K562 (cell line): ENCODE data around the gene STING1. TPM values are rescaled to one million over a fixed set of nuclear protein-coding genes. Genes with fewer than 3 reads are reported as not detected.
"Not testable (repeated sequence)": the region's sequence is repeated elsewhere in the genome, so short reads cannot be mapped to it uniquely, and the experiment has no call there.

ENCODE experiments used
- ATAC-seq: fragments of 200-7000 bp; cut with Tn5 transposase; 3 replicates; pipeline ENCODE4 v1.9.1; 2020; ENCODE audit warnings: moderate library complexity
- BruUV-seq: library from RNA; stranded (reverse); fragments of 400-500 nt; replicated peaks from 2 replicates; lab custom pipeline; 2021; lab: Mats Ljungman, UMichigan
- CTCF ChIA-PET: fragments of 300-600 bp; formaldehyde crosslinking; extraction: SDS; loops from one replicate; lab custom pipeline; 2021; ENCODE audit warnings: low intra/inter-chr PET ratio; lab: Yijun Ruan, JAX
- POLR2A ChIA-PET: fragments of 300-600, 350-650 bp; sonication (Branson Sonifier 250); formaldehyde crosslinking; extraction: SDS; loops from one replicate; lab custom pipeline; 2021; ENCODE audit warnings: antibody characterized with exemption, inconsistent platforms; lab: Yijun Ruan, JAX
- DNase-seq, 4 experiments: peaks; one replicate each; pipeline versions ENCODE4 v3.0.0 to v3.0.0-alpha.2; 2011 to 2018; ENCODE audit warnings: low spot score in 3 of 4, mixed read lengths in 3 of 4; ENCODE audit errors: extremely low read depth in 1 of 4
- FAIRE-seq: peaks from 2 replicates; lab custom pipeline; 2011; peaks lifted over from hg19 to GRCh38; lab: Jason Lieb, UNC
- H2AFZ ChIP-seq: 2 replicates; pipeline ENCODE4 v1.6.0; 2011; ENCODE audit warnings: low read depth, low read length, control low read depth, inconsistent platforms
- H3K27ac ChIP-seq: fragments of 200-600 bp; 3 replicates; pipeline ENCODE4 v1.8.0; 2011; ENCODE audit warnings: low read depth, mild to moderate bottlenecking, control low read depth, inconsistent platforms, low read length, moderate library complexity, mixed read lengths; ENCODE audit errors: extremely low read depth
- H3K27me3 ChIP-seq, 2 experiments: fragments of 300-600 bp in 1 of 2; 2 replicates in 1 of 2; 3 replicates in 1 of 2; pipeline versions ENCODE4 v1.6.0 to v1.8.0; 2011; ENCODE audit warnings: inconsistent platforms in 2 of 2, low read length in 2 of 2, mild to moderate bottlenecking in 1 of 2, mixed read lengths in 1 of 2, moderate library complexity in 1 of 2; ENCODE audit not compliant: control insufficient read depth in 2 of 2, insufficient read depth in 2 of 2
- H3K36me3 ChIP-seq: fragments of 300-600 bp; 3 replicates; pipeline ENCODE4 v1.8.0; 2011; ENCODE audit warnings: mild to moderate bottlenecking, low read length, inconsistent platforms; ENCODE audit not compliant: control insufficient read depth, insufficient read depth
- H3K4me1 ChIP-seq, 2 experiments: fragments of 200-600 bp in 1 of 2; replicated peaks in 1 of 2; 2 replicates in 1 of 2; 3 replicates in 1 of 2; pipeline versions ENCODE4 v1.5.1 to v1.8.0; 2011; ENCODE audit warnings: inconsistent platforms in 2 of 2, low read length in 2 of 2, mild to moderate bottlenecking in 1 of 2, mixed read lengths in 1 of 2, moderate library complexity in 1 of 2; ENCODE audit not compliant: control insufficient read depth in 2 of 2, insufficient read depth in 2 of 2
- H3K4me2 ChIP-seq: 2 replicates; pipeline ENCODE4 v1.6.1; 2011; ENCODE audit warnings: low read length, control low read depth, inconsistent platforms, mixed read lengths; ENCODE audit not compliant: insufficient read depth
- H3K4me3 ChIP-seq: fragments of 200-600 bp; sonication (generic), shearing (Covaris generic); 2 replicates; pipeline ENCODE4 v1.5.1; 2016; ENCODE audit warnings: control low read depth, inconsistent platforms
- H3K79me2 ChIP-seq: fragments of 200-600 bp; 3 replicates; pipeline ENCODE4 v1.8.0; 2011; ENCODE audit warnings: low read length, inconsistent platforms; ENCODE audit not compliant: control insufficient read depth, insufficient read depth
- H3K9ac ChIP-seq, 2 experiments: 2 replicates each; pipeline versions ENCODE4 v1.6.0 to v1.6.1; 2011; ENCODE audit warnings: low read depth in 2 of 2, low read length in 2 of 2, control low read depth in 1 of 2, inconsistent platforms in 1 of 2, mild to moderate bottlenecking in 1 of 2, mixed read lengths in 1 of 2; ENCODE audit not compliant: insufficient read depth in 1 of 2
- H3K9me1 ChIP-seq: one replicate; pipeline ENCODE4 v1.6.0; 2011; ENCODE audit warnings: inconsistent platforms, mild to moderate bottlenecking, low read length, moderate library complexity; ENCODE audit not compliant: control insufficient read depth, insufficient read depth
- H3K9me3 ChIP-seq: replicated peaks from 2 replicates; pipeline ENCODE4 v1.5.1; 2011; ENCODE audit warnings: low read depth, low read length, inconsistent platforms; ENCODE audit not compliant: control insufficient read depth, insufficient read depth
- H4K20me1 ChIP-seq: replicated peaks from 2 replicates; pipeline ENCODE4 v1.6.1; 2011; ENCODE audit warnings: low read length, inconsistent platforms, mixed read lengths; ENCODE audit not compliant: control insufficient read depth, insufficient read depth
- ARID1B ChIP-seq: fragments of 450-650 bp; IDR thresholded peaks from 2 replicates; pipeline ENCODE4 v1.6.1; 2016; ENCODE audit warnings: antibody characterized with exemption, mild to moderate bottlenecking, inconsistent platforms
- BRD9 ChIP-seq: fragments of 450-650 bp; IDR thresholded peaks from 2 replicates; pipeline ENCODE4 v1.6.1; 2018; ENCODE audit warnings: low read depth; ENCODE audit not compliant: partially characterized antibody
- CXXC5 ChIP-seq: fragments of 250-450 bp; sonication (Bioruptor Pico); IDR thresholded peaks from 2 replicates; pipeline ENCODE4 v1.8.0; 2022; ENCODE audit warnings: inconsistent platforms, mild to moderate bottlenecking, moderate library complexity
- ELF1 ChIP-seq: fragments of 200-800 bp; sonication (Bioruptor generic); IDR thresholded peaks from 2 replicates; pipeline ENCODE4 v1.6.1; 2016; ENCODE audit warnings: missing genetic modification characterization, missing compliant biosample characterization
- FOXK2 ChIP-seq, 2 experiments: fragments of 450-650 bp; IDR thresholded peaks in 1 of 2; conservative IDR thresholded peaks in 1 of 2; 2 replicates each; pipeline ENCODE4 v1.6.1; 2016; ENCODE audit warnings: low read depth in 2 of 2, mild to moderate bottlenecking in 1 of 2
- FOXP1 ChIP-seq: sonication (generic); formaldehyde crosslinking; IDR thresholded peaks from 2 replicates; pipeline ENCODE4 v1.8.0; 2022; ENCODE audit warnings: mild to moderate bottlenecking, missing genetic modification reagents
- GATA2 ChIP-seq: sonication (generic); formaldehyde crosslinking; IDR thresholded peaks from 2 replicates; pipeline ENCODE4 v1.4.0; 2020; ENCODE audit warnings: mild to moderate bottlenecking, missing genetic modification reagents
- HDGF ChIP-seq: fragments of 450-650 bp; IDR thresholded peaks from 2 replicates; pipeline ENCODE4 v1.6.1; 2016
- L3MBTL2 ChIP-seq: fragments of 450-650 bp; IDR thresholded peaks from 2 replicates; pipeline ENCODE4 v1.6.1; 2016; ENCODE audit warnings: mild to moderate bottlenecking, moderate library complexity
- LEF1 ChIP-seq: fragments of 450-650 bp; IDR thresholded peaks from 2 replicates; pipeline ENCODE4 v1.6.1; 2016; ENCODE audit warnings: mild to moderate bottlenecking
- MEIS2 ChIP-seq: fragments of 450-650 bp; IDR thresholded peaks from 2 replicates; pipeline ENCODE4 v1.6.1; 2014; ENCODE audit warnings: mild to moderate bottlenecking; ENCODE audit not compliant: partially characterized antibody
- NBN ChIP-seq: fragments of 450-650 bp; IDR thresholded peaks from 2 replicates; pipeline ENCODE4 v1.6.1; 2016; ENCODE audit warnings: low read depth, mild to moderate bottlenecking
- RNF2 ChIP-seq: sonication (generic); IDR thresholded peaks from 2 replicates; pipeline ENCODE4 v1.6.1; 2016
- SMAD4 ChIP-seq: fragments of 250-450 bp; sonication (Bioruptor Pico); conservative IDR thresholded peaks from 2 replicates; pipeline ENCODE4 v1.8.0; 2021; ENCODE audit warnings: inconsistent platforms, mild to moderate bottlenecking, moderate library complexity
- SOX6 ChIP-seq: fragments of 450-650 bp; IDR thresholded peaks from 2 replicates; pipeline ENCODE4 v1.6.1; 2014; ENCODE audit warnings: mild to moderate bottlenecking
- SPI1 ChIP-seq: IDR thresholded peaks from 2 replicates; pipeline ENCODE4 v1.6.1; 2011; ENCODE audit warnings: low read depth, low read length, control low read depth, borderline replicate concordance
- VEZF1 ChIP-seq: fragments of 200-800 bp; sonication (Bioruptor generic); IDR thresholded peaks from 2 replicates; pipeline ENCODE4 v1.6.1; 2017; ENCODE audit warnings: missing genetic modification characterization, missing compliant biosample characterization
- ZNF239 ChIP-seq: fragments of 250-450 bp; sonication (Bioruptor Pico); IDR thresholded peaks from 2 replicates; pipeline ENCODE4 v1.4.0; 2020; ENCODE audit warnings: mild to moderate bottlenecking
- ZNF311 ChIP-seq: fragments of 250-450 bp; sonication (Bioruptor Pico); IDR thresholded peaks from 2 replicates; pipeline ENCODE4 v1.4.0; 2020; ENCODE audit warnings: mild to moderate bottlenecking, moderate library complexity
- ZNF449 ChIP-seq: fragments of 250-450 bp; sonication (Bioruptor Pico); IDR thresholded peaks from 2 replicates; pipeline ENCODE4 v1.8.0; 2022; ENCODE audit warnings: moderate library complexity, mild to moderate bottlenecking, inconsistent platforms
- ZNF766 ChIP-seq: fragments of 200-800 bp; sonication (Bioruptor generic); conservative IDR thresholded peaks from 2 replicates; pipeline ENCODE4 v1.6.1; 2016; ENCODE audit warnings: missing genetic modification characterization, missing compliant biosample characterization
- WGBS: fragments of 100-300 bp; shearing (Covaris generic); methylation state at CpG from one replicate; pipeline ENCODE4 v1.1.6; 2016; ENCODE audit warnings: low coverage, mixed read lengths; ENCODE audit not compliant: insufficient coverage; ENCODE audit errors: missing lambda C conversion rate; 5-methylcytosine and 5-hydroxymethylcytosine counted together
- in situ Hi-C: fragments of 300-500 bp; cut with MboI; formaldehyde crosslinking; loops from 4 replicates; pipeline ENCODE4 v1.15.0; 2018; ENCODE audit warnings: inconsistent platforms, mixed read lengths
- intact Hi-C: fragments of 100-400 bp; cut with micrococcal nuclease; formaldehyde crosslinking; loops from 2 replicates; pipeline ENCODE4 v1.14.2; 2022
- polyA plus RNA-seq, 8 experiments: library from polyadenylated mRNA; depleted of rRNA in 4 of 8; stranded (reverse) in 5 of 8; unstranded in 3 of 8; fragments of >200 nt; fragmentation: Nextera tagmentation in 2 of 8; fragmentation: Illumina TruSeq in 1 of 8; extraction: Ambion mirVana in 2 of 8; extraction: Trizol in 1 of 8; gene quantifications; 2 replicates each; pipeline versions ENCODE4 v1.2.1 to v1.2.3, GENCODE V29; 2011 to 2014; ENCODE audit warnings: inconsistent platforms in 1 of 8, missing spikeins in 1 of 8
- total RNA-seq, 7 experiments: library from RNA; depleted of rRNA in 6 of 7; stranded (reverse); fragments of >200 nt in 6 of 7; fragmentation: Illumina TruSeq in 2 of 7; extraction: Trizol in 2 of 7; gene quantifications; 2 replicates each; pipeline versions ENCODE4 v1.2.1 to v1.2.3, GENCODE V29; 2011 to 2021; ENCODE audit warnings: low replicate concordance in 1 of 7

Gene STING1
- total and polyA plus RNA-seq, 9 of the 15 experiments (the other 6 are each of a cell fraction or from before 2014, with no cell fraction given) = 20.8 to 69.1 (median 44.7) TPM

- H3K9me1 ChIP-seq, H3K27me3 ChIP-seq, CTCF ChIA-PET, in situ Hi-C loops, BruUV-seq, H3K4me3 ChIP-seq, H3K9me3 ChIP-seq, H4K20me1 ChIP-seq: not testable (repeated sequence)
- peaks cover 43% of the 10 kb centered on the region for H3K79me2 ChIP-seq
- H3K4me2 ChIP-seq = peak overlapping the region; percentile 67
- DNase-seq (peak; percentile 55 to 79 (median 60)), FAIRE-seq (peak; percentile 74), ATAC-seq (peak; percentile 60)
- peak overlapping the region; percentile 85 for H2AFZ ChIP-seq
- peak overlapping the region; percentile 50 to 80 for H3K9ac ChIP-seq
- POLR2A ChIA-PET = interaction anchor here (0.5 to 2.0 kb wide), 7 partner anchors 16 to 413 kb away, joined by 3 to 8 read pairs (median 3); no protein-coding TSS in a partner anchor
- H3K27ac ChIP-seq = peak overlapping the region; percentile 79
- WGBS = 13% methylated on average over 9 of the region's 9 CpGs
- H3K36me3 ChIP-seq = peaks cover 51% of the 10 kb centered on the region; the same call in 2 of the 3 replicates
- H3K4me1 ChIP-seq = peaks cover 77 to 82% of the 10 kb centered on the region in 2 experiments
- intact Hi-C loops = loop anchor here (1.0 kb wide), 1 partner anchor 40 kb away; the partner anchor contains the start of gene DNAJC18
- TF ChIP-seq CXXC5 (CRISPR knock-in tag) (peak; percentile 50), SOX6 (peak; percentile 27; the same call in 1 of the 2 replicates), SPI1 (peak; percentile 9; the same call in 1 of the 2 replicates), LEF1 (0 out of 2 replicates have a peak, but pooled peaks have one; percentile 50), BRD9 (peak; percentile 45), FOXK2 (conservative IDR thresholded peaks at IDR 0.05 in 1 of 2, IDR thresholded peaks at IDR 0.05 in 1 of 2; ENCODE audit: low read depth in 2 of 2) (peak; percentile 22 to 28; a peak in 2 of 4 replicates), ARID1B (peak; percentile 53), ZNF239 (CRISPR knock-in tag) (peak; percentile 35; the same call in 1 of the 2 replicates), FOXP1 (CRISPR knock-in tag) (peak; percentile 79), L3MBTL2 (peak; percentile 69), GATA2 (CRISPR knock-in tag) (peak; percentile 82), MEIS2 (peak; percentile 10), NBN (peak; percentile 32; the same call in 1 of the 2 replicates), ZNF449 (CRISPR knock-in tag) (0 out of 2 replicates have a peak, but pooled peaks have one; percentile 38), HDGF (peak; percentile 14; the same call in 1 of the 2 replicates), RNF2 (peak; percentile 32; the same call in 1 of the 2 replicates), ZNF766 (CRISPR knock-in tag) (peak; percentile 67; the same call in 1 of the 2 replicates), SMAD4 (peak; percentile 40), VEZF1 (CRISPR knock-in tag) (peak; percentile 54), ELF1 (tag) (0 out of 2 replicates have a peak, but pooled peaks have one; percentile 19), ZNF311 (CRISPR knock-in tag) (0 out of 2 replicates have a peak, but pooled peaks have one; percentile 32)
These were observed 3.7 kb downstream of the STING1 start for GRCh38 chr5:139478657-139479423.
